GM12878 (cell line): ENCODE results near the gene SRPK3. TPM values are rescaled to one million over a fixed set of nuclear protein-coding genes. Genes with fewer than 3 reads are reported as not detected.

Source experiments
- ATAC-seq: fragments of 200-7000 bp; cut with Tn5 transposase; 3 replicates; pipeline ENCODE4 v1.9.1; 2020; ENCODE audit warnings: mild to moderate bottlenecking, moderate library complexity
- BruUV-seq: library from RNA; stranded (reverse); fragments of 400-500 nt; replicated peaks from 2 replicates; lab custom pipeline; 2021; lab: Mats Ljungman, UMichigan
- CTCF ChIA-PET: fragments of 300-600 bp; sonication (Branson Sonifier 250); formaldehyde crosslinking; extraction: SDS; loops from one replicate; lab custom pipeline; 2021; ENCODE audit warnings: inconsistent platforms; lab: Yijun Ruan, JAX
- POLR2A ChIA-PET: fragments of 350-600 bp; formaldehyde crosslinking; extraction: SDS; loops from one replicate; lab custom pipeline; 2021; ENCODE audit warnings: inconsistent platforms; lab: Charles Lee
- RAD21 ChIA-PET: fragments of 300-600 bp; sonication (Branson Sonifier 250); formaldehyde crosslinking; loops from one replicate; lab custom pipeline; 2023; ENCODE audit warnings: antibody characterized with exemption; ENCODE audit not compliant: unreplicated experiment; lab: Charles Lee
- SMC1A ChIA-PET: fragments of 300-600 bp; sonication (Branson Sonifier 250); formaldehyde crosslinking; loops from one replicate; lab custom pipeline; 2023; ENCODE audit not compliant: unreplicated experiment, uncharacterized antibody; lab: Charles Lee
- DNase-seq: peaks from one replicate; pipeline ENCODE4 v3.0.0-alpha.2; 2011; ENCODE audit warnings: low read depth, low spot score
- FAIRE-seq: peaks from 3 replicates; lab custom pipeline; 2011; peaks lifted over from hg19 to GRCh38; lab: Jason Lieb, UNC
- H2AFZ ChIP-seq: 2 replicates; pipeline ENCODE4 v1.6.0; 2011; ENCODE audit warnings: low read depth, low read length, control low read depth; ENCODE audit not compliant: control insufficient read depth
- H3K27ac ChIP-seq: 2 replicates; pipeline ENCODE4 v1.5.1; 2011; ENCODE audit warnings: control low read depth; ENCODE audit not compliant: control insufficient read depth, insufficient read depth
- H3K27me3 ChIP-seq, 2 experiments: replicated peaks in 1 of 2; 2 replicates each; pipeline versions ENCODE4 v1.6.0 to v1.6.1; 2011; ENCODE audit warnings: low read length in 1 of 2; ENCODE audit not compliant: control insufficient read depth in 2 of 2, insufficient read depth in 2 of 2
- H3K36me3 ChIP-seq, 2 experiments: 2 replicates each; pipeline ENCODE4 v1.5.1; 2011; ENCODE audit warnings: low read length in 1 of 2; ENCODE audit not compliant: control insufficient read depth in 2 of 2, insufficient read depth in 2 of 2
- H3K4me1 ChIP-seq: 2 replicates; pipeline ENCODE4 v1.6.1; 2011; ENCODE audit warnings: mild to moderate bottlenecking, low read length, moderate library complexity, mixed read lengths; ENCODE audit not compliant: control insufficient read depth, insufficient read depth
- H3K4me2 ChIP-seq: 2 replicates; pipeline ENCODE4 v1.6.0; 2011; ENCODE audit warnings: control low read depth; ENCODE audit not compliant: control insufficient read depth, insufficient read depth
- H3K4me3 ChIP-seq: fragments of 200-600 bp; sonication (generic); 2 replicates; pipeline ENCODE4 v1.5.1; 2016
- H3K79me2 ChIP-seq: 2 replicates; pipeline ENCODE4 v1.6.0; 2011; ENCODE audit warnings: low read length; ENCODE audit not compliant: control insufficient read depth, insufficient read depth
- H3K9ac ChIP-seq: 2 replicates; pipeline ENCODE4 v1.8.0; 2011; ENCODE audit warnings: low read length, control low read depth, mixed read lengths; ENCODE audit not compliant: control insufficient read depth, insufficient read depth
- H3K9me3 ChIP-seq: replicated peaks from 3 replicates; pipeline ENCODE4 v1.5.1; 2011; ENCODE audit warnings: mild to moderate bottlenecking, low read length; ENCODE audit not compliant: control insufficient read depth, insufficient read depth
- H4K20me1 ChIP-seq: 2 replicates; pipeline ENCODE4 v1.6.0; 2011; ENCODE audit not compliant: control insufficient read depth, insufficient read depth
- ASH2L ChIP-seq: fragments of 300-600, 200-600 bp; sonication (generic); IDR thresholded peaks from 2 replicates; pipeline ENCODE4 v1.6.1; 2017; ENCODE audit warnings: low read depth, mild to moderate bottlenecking, borderline replicate concordance
- BCL11A ChIP-seq: IDR thresholded peaks from 2 replicates; pipeline ENCODE4 v1.6.1; 2011; ENCODE audit warnings: low read depth, low read length
- CHD1 ChIP-seq: IDR thresholded peaks from 2 replicates; pipeline ENCODE4 v1.6.1; 2012; ENCODE audit warnings: low read depth, low read length, improper control_type of control experiment
- DPF2 ChIP-seq: fragments of 450-650 bp; IDR thresholded peaks from 2 replicates; pipeline ENCODE4 v1.6.1; 2017; ENCODE audit warnings: mild to moderate bottlenecking
- HDAC6 ChIP-seq: fragments of 200-600 bp; sonication (generic); IDR thresholded peaks from one replicate; pipeline ENCODE4 v1.8.0; 2017; ENCODE audit warnings: antibody characterized with exemption; ENCODE audit not compliant: unreplicated experiment
- JUND ChIP-seq: IDR thresholded peaks from 2 replicates; pipeline ENCODE4 v1.6.1; 2012; ENCODE audit warnings: low read depth, mild to moderate bottlenecking, low read length, improper control_type of control experiment, moderate library complexity
- MEF2B ChIP-seq: fragments of 450-650 bp; IDR thresholded peaks from 2 replicates; pipeline ENCODE4 v1.6.1; 2018; ENCODE audit warnings: mild to moderate bottlenecking, moderate library complexity; ENCODE audit not compliant: partially characterized antibody, poor library complexity, severe bottlenecking
- MYB ChIP-seq: fragments of 150-350 bp; IDR thresholded peaks from 2 replicates; pipeline ENCODE4 v1.6.1; 2014; ENCODE audit warnings: mild to moderate bottlenecking, low read depth, low read length, borderline replicate concordance
- PKNOX1 ChIP-seq: fragments of 450-650 bp; IDR thresholded peaks from 2 replicates; pipeline ENCODE4 v1.6.1; 2016; ENCODE audit warnings: mild to moderate bottlenecking
- RAD21 ChIP-seq: IDR thresholded peaks from 2 replicates; pipeline ENCODE4 v1.6.1; 2011; ENCODE audit warnings: mild to moderate bottlenecking, low read depth, low read length, moderate library complexity; ENCODE audit not compliant: insufficient read depth
- RAD51 ChIP-seq: fragments of 450-650 bp; IDR thresholded peaks from 2 replicates; pipeline ENCODE4 v1.6.1; 2016; ENCODE audit warnings: moderate library complexity, mild to moderate bottlenecking, inconsistent platforms
- RBBP5 ChIP-seq: fragments of 200-600 bp; sonication (generic); conservative IDR thresholded peaks from 2 replicates; pipeline ENCODE4 v1.6.1; 2016
- RCOR1 ChIP-seq: conservative IDR thresholded peaks from 2 replicates; pipeline ENCODE4 v1.6.1; 2012; ENCODE audit warnings: low read depth, low read length, improper control_type of control experiment
- RFX5 ChIP-seq: IDR thresholded peaks from 2 replicates; pipeline ENCODE4 v1.6.1; 2011; ENCODE audit warnings: low read depth, low read length, improper control_type of control experiment
- SREBF1 ChIP-seq: IDR thresholded peaks from 2 replicates; pipeline ENCODE4 v1.6.1; 2012; ENCODE audit warnings: mild to moderate bottlenecking, low read length
- ZNF217 ChIP-seq: fragments of 450-650 bp; IDR thresholded peaks from 2 replicates; pipeline ENCODE4 v1.6.1; 2017; ENCODE audit warnings: antibody characterized with exemption, mild to moderate bottlenecking
- ZNF24 ChIP-seq: fragments of 450-650 bp; IDR thresholded peaks from 2 replicates; pipeline ENCODE4 v1.6.1; 2017; ENCODE audit warnings: antibody characterized with exemption, mild to moderate bottlenecking
- WGBS: methylation state at CpG from one replicate; pipeline ENCODE4 v1.1.6; 2016; ENCODE audit warnings: low lambda C conversion rate; ENCODE audit not compliant: insufficient replicate concordance, insufficient coverage; ENCODE audit errors: missing lambda C conversion rate; 5-methylcytosine and 5-hydroxymethylcytosine counted together
- in situ Hi-C: fragments of 300-500 bp; cut with MboI; formaldehyde crosslinking; loops from 9 replicates; pipeline ENCODE4 v1.14.3; 2018; ENCODE audit warnings: mixed read lengths
- intact Hi-C: fragments of 100-400 bp; cut with micrococcal nuclease; formaldehyde crosslinking; loops from one replicate; pipeline ENCODE4 v1.14.2; 2022; ENCODE audit not compliant: unreplicated experiment
- polyA plus RNA-seq, 11 experiments: library from polyadenylated mRNA; depleted of rRNA in 4 of 11; unstranded in 6 of 11; stranded (reverse) in 5 of 11; fragments of >200 nt; fragmentation: Nextera tagmentation in 4 of 11; fragmentation: Illumina TruSeq in 1 of 11; extraction: Ambion mirVana in 4 of 11; extraction: Trizol in 1 of 11; gene quantifications; 1 replicate in 1 of 11; 2 replicates in 10 of 11; pipeline versions ENCODE4 v1.2.1 to v1.2.3, GENCODE V29; 2011 to 2016; ENCODE audit warnings: inconsistent platforms in 2 of 11, missing spikeins in 2 of 11, low read depth in 1 of 11
- total RNA-seq, 4 experiments: library from RNA; depleted of rRNA in 3 of 4; stranded (reverse); fragments of >200 nt in 3 of 4; fragmentation: Illumina TruSeq in 1 of 4; extraction: Trizol in 1 of 4; gene quantifications; 2 replicates each; pipeline versions ENCODE4 v1.2.1 to v1.2.3, GENCODE V29; 2013 to 2021

The SRPK3 gene
- total and polyA plus RNA-seq, 10 of the 15 experiments (the other 5 are each of a cell fraction or from before 2014, with no cell fraction given): 0.05 to 0.19 TPM; not detected in 8

- ChIA-PET POLR2A (no interaction called here), RAD21 (no interaction called here), SMC1A (no interaction called here), CTCF (no interaction called here)
- DNase-seq: no peak
- intact Hi-C loops: no loop called here
- Histone ChIP-seq H3K9ac (no peak overlapping the region), H3K4me1 (no peaks in the 10 kb centered on the region), H2AFZ (no peak overlapping the region), H3K27me3 (no peaks in the 10 kb centered on the region; a peak in 2 of 4 replicates), H3K4me2 (no peak overlapping the region), H4K20me1 (no peaks in the 10 kb centered on the region), H3K27ac (no peak overlapping the region), H3K36me3 (no peaks in the 10 kb centered on the region), H3K4me3 (no peak overlapping the region), H3K9me3 (no peaks in the 10 kb centered on the region; the same call in 2 of the 3 replicates), H3K79me2 (no peaks in the 10 kb centered on the region)
- BruUV-seq: no TSS peak
- FAIRE-seq: no peak
- no peak for TF ChIP-seq PKNOX1
- TF ChIP-seq BCL11A: no peak
- no peak for TF ChIP-seq ZNF24
- TF ChIP-seq HDAC6: no peak
- TF ChIP-seq JUND: no peak
- TF ChIP-seq RAD51: no peak
- TF ChIP-seq CHD1: no peak
- no peak for TF ChIP-seq SREBF1
- TF ChIP-seq MEF2B: no peak
- no peak for TF ChIP-seq RCOR1
- no peak for TF ChIP-seq RBBP5
- TF ChIP-seq ASH2L: no peak
- no peak for TF ChIP-seq RFX5
- TF ChIP-seq MYB: no peak
- no peak for TF ChIP-seq RAD21
- no peak for TF ChIP-seq ZNF217
- no peak for TF ChIP-seq DPF2
- no peak for ATAC-seq
- in situ Hi-C loops: no loop called here
- 27% methylated on average over 8 of the region's 8 CpGs for WGBS
These were observed 44.2 kb downstream of the SRPK3 start for GRCh38 chrX:153825042-153825441.
